GM23248 (cell line): Measurements from ENCODE around the gene ANKRD9.
"Not testable (repeated sequence)": the region's sequence is repeated elsewhere in the genome, so short reads cannot be mapped to it uniquely, and the experiment has no call there.

ENCODE experiments used
- EZH2 ChIP-seq: fragments of 200-600 bp; sonication (generic); IDR thresholded peaks from 2 replicates; pipeline ENCODE4 v1.6.1; 2018; ENCODE audit warnings: antibody characterized with exemption, mild to moderate bottlenecking; ENCODE audit not compliant: insufficient read depth, poor library complexity, severe bottlenecking
- EZH2phosphoT487 ChIP-seq: fragments of 200-600 bp; sonication (generic); IDR thresholded peaks from 2 replicates; pipeline ENCODE4 v1.6.1; 2018; ENCODE audit warnings: antibody characterized with exemption, moderate library complexity, mild to moderate bottlenecking, low read depth; ENCODE audit not compliant: insufficient read depth

DNA sequence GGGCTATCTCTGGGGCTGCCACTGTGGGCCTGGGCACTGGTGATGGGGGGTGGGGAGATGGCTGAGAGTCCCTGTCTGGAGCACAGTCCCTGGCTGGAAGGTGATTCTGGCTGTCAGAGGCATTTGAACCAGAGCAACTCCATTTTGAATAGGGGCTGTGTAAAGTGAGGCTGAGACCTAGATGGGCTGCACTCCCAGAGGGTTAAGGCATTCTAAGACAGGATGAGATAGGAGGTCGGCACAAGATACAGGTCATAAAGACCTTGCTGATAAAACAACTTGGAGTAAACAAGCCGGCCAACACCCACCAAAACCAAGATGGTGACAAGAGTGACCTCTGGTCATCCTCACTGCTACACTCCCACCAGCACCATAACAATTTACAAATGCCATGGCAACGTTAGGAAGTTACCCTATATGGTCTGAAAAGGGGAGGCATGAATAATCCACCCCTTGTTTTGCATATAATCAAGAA, 41.4 kb upstream of the ANKRD9 start:
- TF ChIP-seq EZH2, EZH2phosphoT487: not testable (repeated sequence)
